GM18511 (cell line): ENCODE data around the gene ABCA2.
"Not testable (repeated sequence)": the region's sequence is repeated elsewhere in the genome, so short reads cannot be mapped to it uniquely, and the experiment has no call there.

Source experiments
- ATAC-seq: cut with Tn5 transposase; IDR thresholded peaks from one replicate; pipeline ENCODE4 v1.9.1; 2021; ENCODE audit warnings: mild to moderate bottlenecking, moderate library complexity; ENCODE audit not compliant: unreplicated experiment

Gene ABCA2

DNA sequence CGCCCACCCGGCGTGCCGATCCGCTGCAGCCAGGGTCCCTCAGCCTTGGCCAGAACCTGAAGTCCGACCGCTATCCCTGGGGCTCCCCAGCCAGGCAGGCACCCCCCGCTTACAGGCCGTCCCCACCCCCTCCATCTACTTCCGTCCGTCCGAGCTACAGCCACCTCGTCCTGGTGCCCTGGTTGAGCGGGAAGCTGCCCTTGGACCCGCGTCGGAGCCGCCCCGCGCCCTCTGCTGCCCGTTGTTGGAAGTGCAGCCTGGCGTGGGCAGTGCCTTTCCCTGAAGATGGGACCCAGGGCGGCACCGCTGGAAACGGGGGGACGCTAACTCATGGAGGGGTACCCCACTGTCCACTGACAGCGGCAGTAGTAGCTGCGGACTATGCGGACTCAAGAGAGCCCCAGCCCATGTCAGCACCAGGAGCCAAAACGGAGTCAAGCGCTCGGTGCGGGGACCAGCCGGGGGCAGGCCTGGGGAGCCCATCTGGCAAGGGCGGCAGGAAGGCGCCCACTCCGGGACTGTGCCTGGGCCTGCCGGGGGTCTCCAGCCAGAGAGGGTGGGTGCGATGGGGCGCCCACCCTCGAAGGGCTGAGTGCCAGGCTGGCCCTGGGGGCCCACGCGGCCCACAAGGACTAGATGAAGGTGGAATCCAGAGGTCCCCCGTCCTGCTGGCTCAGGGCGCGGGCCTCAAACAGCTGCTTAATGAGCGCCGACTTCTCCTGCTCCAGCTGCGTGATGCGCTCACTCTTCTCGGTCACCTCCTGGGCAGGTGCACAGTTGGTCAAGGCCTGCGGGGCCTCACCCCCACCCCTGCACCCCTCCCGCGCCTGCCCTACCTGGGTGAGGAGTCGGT, 36.2 kb upstream of the ABCA2 start:
- no peak for ATAC-seq

DNA sequence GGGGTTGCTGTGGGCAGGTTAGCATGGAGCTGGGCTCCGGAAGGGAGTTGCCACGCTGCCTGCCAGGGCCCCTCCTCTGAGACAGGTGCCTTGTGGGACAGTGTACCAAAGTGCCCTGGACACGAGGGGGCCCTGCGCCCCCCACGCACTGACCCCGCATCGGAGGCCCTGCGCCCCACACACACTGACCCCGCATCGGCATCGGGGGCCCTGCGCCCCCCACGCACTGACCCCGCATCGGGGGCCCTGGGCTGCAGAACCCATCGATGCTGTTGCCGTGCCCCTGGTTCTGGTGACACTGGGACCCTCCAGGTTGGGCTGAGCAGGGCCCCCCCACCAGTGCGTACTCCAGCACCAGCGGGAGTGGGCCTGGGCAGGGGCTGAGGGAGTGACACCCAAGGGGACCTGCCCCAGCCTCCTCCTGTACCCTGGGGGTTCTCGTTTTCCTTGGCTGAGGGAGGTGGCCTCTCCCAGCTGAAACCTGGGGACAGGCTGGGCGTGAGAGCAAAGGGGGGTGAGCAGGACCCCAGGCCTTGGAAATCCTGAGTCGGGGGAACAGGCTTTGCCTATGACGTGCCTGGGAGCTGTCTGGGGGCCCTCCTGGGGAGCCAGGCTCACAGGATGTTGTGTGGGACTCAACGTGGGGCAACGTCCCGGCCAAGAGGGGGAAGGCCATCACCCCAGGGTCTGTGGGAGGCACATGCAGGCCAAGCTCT, 35.4 kb upstream of the ABCA2 start:
- no peak for ATAC-seq

DNA sequence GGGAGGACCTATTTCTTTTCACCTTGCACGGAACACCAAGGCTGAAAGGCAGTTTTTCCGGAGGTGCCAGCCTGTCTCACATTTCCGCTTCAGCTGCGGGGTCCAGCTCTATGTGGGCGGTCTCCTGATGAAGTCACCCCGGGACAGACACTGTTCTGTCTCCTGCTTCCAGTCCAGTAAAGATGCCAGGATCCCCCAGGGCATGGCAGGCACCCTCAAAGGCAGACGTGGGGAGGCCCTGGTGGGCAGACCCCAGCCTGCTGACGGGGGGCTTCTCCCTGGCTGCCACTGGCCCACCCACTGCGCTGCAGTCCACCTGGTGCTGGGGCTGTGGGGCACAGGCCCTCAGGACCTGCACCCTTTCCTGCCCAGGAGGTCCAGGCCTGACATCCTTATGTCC, 34.8 kb upstream of the ABCA2 start:
- not testable (repeated sequence) for ATAC-seq

DNA sequence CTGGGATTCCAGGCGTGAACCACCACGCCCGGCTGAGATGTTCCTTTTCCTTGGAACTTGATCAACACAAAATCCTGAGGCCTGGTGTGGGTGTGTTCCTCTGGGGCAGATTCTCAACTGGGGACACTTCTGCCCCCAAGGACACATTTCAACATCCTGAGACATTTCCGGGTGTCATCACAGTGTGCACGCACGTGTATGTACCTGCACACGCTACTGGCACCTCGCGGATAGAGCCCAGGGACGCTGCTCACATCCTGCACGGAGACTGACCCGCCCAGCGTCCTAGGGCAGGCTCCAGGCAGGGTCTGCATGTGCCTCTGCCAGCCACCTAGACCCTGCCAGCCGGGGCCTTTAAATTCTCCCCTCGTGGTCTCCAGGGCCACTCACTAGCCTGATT, 34.3 kb upstream of the ABCA2 start:
- ATAC-seq, result no peak

- ATAC-seq, result no peak
Measured at GRCh38 chr9:137058521-137059234, 30.6 kb upstream of the ABCA2 start.

DNA sequence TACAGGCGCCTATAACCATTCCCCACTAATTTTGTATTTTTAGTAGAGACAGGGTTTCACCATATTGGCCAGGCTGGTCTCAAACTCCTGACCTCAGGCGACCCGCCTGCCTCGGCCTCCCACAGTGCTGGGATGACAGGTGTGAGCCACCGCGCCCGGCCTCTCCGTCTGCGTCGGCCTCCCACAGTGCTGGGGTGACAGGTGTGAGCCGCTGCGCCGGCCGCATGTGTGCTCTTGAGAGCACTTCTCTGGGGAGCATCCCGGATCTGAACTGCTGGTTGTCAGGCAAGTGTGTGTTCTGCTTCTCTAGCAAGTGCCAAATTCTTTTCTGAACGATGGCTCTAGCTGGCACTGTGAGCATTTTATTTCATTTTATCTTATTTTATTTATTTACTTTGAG, 29.5 kb upstream of the ABCA2 start:
- no peak for ATAC-seq

DNA sequence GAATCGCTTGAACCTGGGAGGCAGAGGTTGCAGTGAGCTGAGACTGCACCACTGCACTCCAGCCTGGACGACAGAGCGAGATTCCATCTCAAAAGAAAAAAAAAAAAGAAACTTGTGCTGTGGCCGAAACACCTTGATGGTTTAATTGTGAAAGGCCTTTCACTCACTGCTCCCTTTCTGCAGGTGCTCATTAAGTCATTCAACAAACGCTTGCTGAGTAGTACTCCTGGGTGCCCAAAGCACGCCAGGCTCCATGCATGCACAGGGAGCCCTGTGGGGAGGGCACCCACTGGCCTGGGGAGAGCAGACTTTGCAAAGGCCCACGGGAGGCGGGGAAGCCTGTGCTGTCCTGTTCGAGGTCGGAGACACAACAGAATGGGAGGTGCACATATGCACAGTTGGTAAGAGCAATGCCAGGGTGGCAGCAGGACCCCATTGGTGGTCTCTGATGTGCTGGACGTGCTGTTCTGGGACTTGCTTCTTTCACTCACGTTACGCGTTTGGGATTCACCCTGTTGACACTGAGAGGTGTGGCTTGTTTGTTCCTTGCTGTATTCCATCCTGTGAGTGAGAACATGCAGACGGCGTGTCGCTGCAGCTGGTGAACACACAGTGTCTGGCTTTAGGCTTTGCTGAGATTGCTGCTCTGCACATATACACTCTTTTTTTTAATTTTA, 28.8 kb upstream of the ABCA2 start:
- ATAC-seq, result no peak

GRCh38 chr9:137055385-137056364, 27.6 kb upstream of the ABCA2 start:
- no peak for ATAC-seq

DNA sequence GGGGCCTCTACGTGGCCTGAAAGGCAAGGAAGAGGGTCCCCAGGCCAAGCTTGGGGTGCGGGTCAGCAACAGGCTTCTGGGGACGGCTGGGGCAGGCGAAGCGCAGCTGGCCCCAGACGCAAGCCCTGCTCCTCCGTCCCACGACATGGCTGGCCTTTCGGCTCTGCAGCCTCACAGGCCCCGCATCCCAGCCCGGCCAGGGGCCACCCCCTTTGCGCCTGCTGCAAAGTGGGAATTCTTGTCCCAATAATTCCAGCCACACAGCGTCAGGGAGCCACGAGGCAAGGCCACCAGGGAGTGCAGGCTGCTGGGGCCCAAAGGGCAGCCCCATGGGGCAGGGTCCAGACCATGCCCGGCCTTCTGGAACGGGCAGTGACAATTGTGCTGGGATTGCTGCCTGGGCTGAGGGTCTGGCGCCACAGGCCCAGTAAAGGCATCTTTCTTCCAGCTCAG, 26.9 kb upstream of the ABCA2 start:
- no peak for ATAC-seq

GRCh38 chr9:137053944-137054931, 26.2 kb upstream of the ABCA2 start, which contains the start of gene ENTPD2:
TSS of gene ENTPD2 (minus strand) at chr9:137054061. CDS start at chr9:137053997, 64 bp downstream.
- ATAC-seq, result no peak

DNA sequence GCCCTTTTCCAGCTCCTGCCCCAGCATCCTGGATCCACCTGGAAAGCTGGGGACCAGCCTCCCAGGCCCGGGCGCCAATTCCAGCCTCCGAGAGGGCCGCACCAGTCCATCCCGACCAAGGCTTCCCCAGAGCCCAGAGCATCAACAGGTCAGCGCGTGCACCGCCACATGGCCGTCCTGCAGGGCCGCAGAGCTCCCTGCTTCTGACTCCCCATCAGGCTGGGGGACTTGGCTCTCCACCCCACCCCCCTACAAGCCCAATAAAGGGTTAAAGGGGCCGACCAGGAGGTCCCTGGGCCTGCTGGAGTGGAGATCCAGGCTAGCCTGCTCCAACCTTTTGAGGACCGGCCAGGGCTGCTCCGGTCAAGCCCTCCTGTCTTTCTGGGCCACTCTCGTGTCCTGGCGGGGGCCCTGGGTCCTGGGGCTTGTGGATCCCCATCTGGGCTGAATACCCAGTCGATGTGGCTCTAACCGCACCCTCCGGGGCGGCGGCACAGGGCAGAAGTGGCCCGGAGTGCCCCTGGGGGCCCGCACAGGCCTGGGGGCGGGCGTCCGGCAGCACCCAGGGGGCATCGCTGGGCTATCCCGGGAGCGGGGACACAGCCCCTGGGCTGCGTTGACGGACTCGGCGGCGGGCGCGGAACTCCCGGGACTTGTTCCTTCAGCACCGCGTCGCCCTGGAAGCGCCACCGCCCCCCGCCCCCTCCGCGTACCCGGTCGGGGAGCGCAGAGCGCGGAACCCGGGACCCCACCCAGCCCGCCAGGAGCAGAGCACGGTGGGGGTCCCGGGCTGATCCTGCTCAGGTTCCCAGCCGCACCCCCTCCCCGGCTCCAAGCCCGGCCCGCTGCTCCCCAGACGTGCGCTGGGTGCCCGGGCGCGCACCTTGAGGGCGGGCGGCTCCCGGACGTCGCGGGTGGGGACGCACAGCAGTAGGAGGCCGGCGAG, 25.2 kb upstream of the ABCA2 start:
- no peak for ATAC-seq

GRCh38 chr9:137052293-137052692, 24.3 kb upstream of the ABCA2 start:
- no peak for ATAC-seq

DNA sequence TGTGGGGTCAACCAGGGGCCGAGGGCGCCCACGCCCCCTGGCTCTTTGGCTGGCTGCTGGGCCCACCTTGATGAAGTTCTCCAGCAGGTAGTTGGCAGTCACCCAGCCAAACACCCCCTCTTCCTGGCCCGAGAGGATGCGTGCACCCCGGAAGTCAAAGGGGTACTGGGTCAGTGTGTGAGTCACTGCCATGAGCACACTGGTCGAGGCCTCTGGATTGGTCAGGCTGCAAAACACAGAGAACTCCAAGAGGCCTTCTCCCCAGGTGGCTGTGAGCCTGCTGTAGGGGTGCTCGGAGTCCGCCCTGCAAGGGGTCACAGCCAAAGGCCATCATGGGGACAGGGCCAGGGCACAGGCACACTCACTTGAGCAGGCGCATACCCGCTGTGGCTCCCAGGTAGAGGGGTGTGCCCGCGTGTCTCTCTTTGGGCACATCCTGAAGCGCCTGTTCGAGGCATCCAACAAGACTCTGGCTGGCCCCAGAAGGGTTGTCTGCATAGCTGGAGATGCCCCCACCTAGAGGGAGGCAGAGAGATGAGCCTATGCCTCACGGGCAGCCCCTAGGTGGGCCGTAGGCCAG, 23.2 kb upstream of the ABCA2 start:
- no peak for ATAC-seq

DNA sequence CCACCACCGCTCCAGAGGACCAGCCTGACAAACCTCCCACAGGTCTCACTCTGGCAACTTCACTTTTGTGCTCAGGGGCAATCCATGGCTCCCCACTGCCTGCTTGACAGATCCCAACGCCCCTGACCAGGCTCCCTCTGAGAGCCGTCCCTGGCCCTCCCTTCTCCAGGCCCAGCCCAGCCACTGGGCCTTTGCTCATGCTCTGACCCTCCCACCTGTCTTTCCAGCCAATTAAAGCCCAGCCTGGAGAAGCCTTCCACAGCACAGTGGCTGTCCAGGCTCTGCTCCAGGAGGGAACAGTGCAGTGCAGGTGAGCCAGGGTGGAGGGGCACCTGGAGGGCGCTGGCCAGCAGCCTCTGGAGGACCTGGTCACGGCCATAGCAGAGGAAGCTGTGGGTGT, 22.5 kb upstream of the ABCA2 start:
- ATAC-seq, result no peak

- ATAC-seq, result no peak
Measured at GRCh38 chr9:137049544-137050449, 21.8 kb upstream of the ABCA2 start.
